Sigmoid colon (tissue), 7 donors: ENCODE data around the gene INTS2. TPM values are rescaled to one million over a fixed set of nuclear protein-coding genes. Genes with fewer than 3 reads are reported as not detected.
"Not testable (repeated sequence)": the region's sequence is repeated elsewhere in the genome, so short reads cannot be mapped to it uniquely, and the experiment has no call there.

Source experiments
- DNase-seq: peaks from one replicate; pipeline ENCODE4 v3.0.0-alpha.2; 2019
- H3K27ac ChIP-seq, 4 donors: fragments of 200-600 bp; sonication (generic); one replicate each; pipeline ENCODE4 v1.5.1; 2016 to 2019; ENCODE audit warnings: mild to moderate bottlenecking in 1 of 4
- H3K27me3 ChIP-seq, 3 donors: fragments of 200-600 bp; sonication (generic); one replicate each; pipeline ENCODE4 v1.5.1; 2019; ENCODE audit warnings: mild to moderate bottlenecking in 1 of 3
- H3K36me3 ChIP-seq, 4 donors: fragments of 200-600 bp; sonication (generic); one replicate each; pipeline ENCODE4 v1.5.1; 2016 to 2019
- H3K4me1 ChIP-seq, 4 donors: fragments of 200-600 bp; sonication (generic); one replicate each; pipeline ENCODE4 v1.5.1; 2017 to 2019
- H3K4me3 ChIP-seq, 4 donors: fragments of 200-600 bp; sonication (generic); one replicate each; pipeline ENCODE4 v1.5.1; 2017 to 2019; ENCODE audit warnings: mild to moderate bottlenecking in 2 of 4, moderate library complexity in 1 of 4
- H3K9me3 ChIP-seq, 4 donors: fragments of 200-600 bp in 3 of 4; sonication (generic) in 3 of 4; one replicate each; pipeline versions ENCODE4 v1.5.1 to v1.6.1; 2013 to 2019
- EP300 ChIP-seq, 4 donors: sonication (generic); formaldehyde crosslinking; IDR thresholded peaks; one replicate each; pipeline ENCODE4 v1.6.1; 2017; ENCODE audit warnings: antibody characterized with exemption in 4 of 4
- POLR2A ChIP-seq, 2 donors: fragments of 450-650 bp; IDR thresholded peaks; one replicate each; pipeline ENCODE4 v1.6.1; 2016; ENCODE audit warnings: antibody characterized with exemption in 2 of 2, mild to moderate bottlenecking in 2 of 2, moderate library complexity in 2 of 2
- POLR2AphosphoS5 ChIP-seq, 4 donors: sonication (generic); formaldehyde crosslinking; IDR thresholded peaks; one replicate each; pipeline ENCODE4 v1.6.1; 2017; ENCODE audit warnings: antibody characterized with exemption in 4 of 4
- WGBS, 2 donors: extraction: QIAGEN DNeasy Blood & Tissue Kit; methylation state at CpG; one replicate each; pipeline ENCODE4 v1.1.7; 2013; 5-methylcytosine and 5-hydroxymethylcytosine counted together
- intact Hi-C: fragments of 100-400 bp; cut with DNase I; formaldehyde crosslinking; loops from one replicate; pipeline ENCODE4 v1.15.1; 2023
- polyA plus RNA-seq, 3 donors: library from polyadenylated mRNA; stranded (reverse); fragments of 200-250 nt; gene quantifications; one replicate each; pipeline ENCODE4 v1.2.3, GENCODE V29; 2013
- total RNA-seq, 4 donors: library from RNA; depleted of rRNA; stranded (reverse); fragments of >200 nt; gene quantifications; one replicate each; pipeline ENCODE4 v1.1.0, GENCODE V29; 2016
- TF ChIP-seq, protein P1 (sequence below), 4 experiments: fragments of 450-650 bp in 3 of 4; fragments of 200-600 bp in 1 of 4; IDR thresholded peaks; one replicate each; pipeline ENCODE4 v1.5.1; 2016 to 2019; ENCODE audit warnings: antibody characterized with exemption in 4 of 4, mild to moderate bottlenecking in 3 of 4, moderate library complexity in 2 of 4
- donor health status: healthy with polysubstance abuse.
- donor health status: Bipolar disorder and iron deficiency.
- donor health status: healthy.

INTS2 gene
- total and polyA plus RNA-seq, 7 donors: 0.60 to 15.3 (median 7.2) TPM

DNA sequence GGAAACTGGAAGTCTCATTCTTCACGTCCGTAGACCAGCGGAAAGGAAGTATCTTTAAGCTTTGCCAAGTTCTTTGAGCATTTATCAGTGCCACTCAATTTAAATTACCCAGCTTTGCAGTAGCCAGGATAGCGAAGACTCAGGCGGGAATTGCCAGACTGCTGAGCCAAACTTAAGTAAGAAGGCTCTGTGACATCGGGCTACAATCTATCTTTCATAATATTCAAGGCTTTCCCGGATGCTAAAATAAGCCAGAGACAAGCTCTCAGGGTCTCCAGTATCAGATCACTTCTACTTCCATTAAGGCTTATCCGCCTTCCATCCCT, 64.0 kb downstream of the INTS2 start:
- intact Hi-C loops: loop anchor here (2.0 to 10.0 kb wide), 2 partner anchors 203 to 449 kb away; no protein-coding TSS in a partner anchor
- Histone ChIP-seq H3K27me3 (no peaks in the 10 kb centered on the region), H3K4me1 (peaks cover 0 to 12% (median 5%) of the 10 kb centered on the region in 4 donors), H3K27ac (peak overlapping the region; percentile 71 to 80 (median 77)), H3K9me3 (no peaks in the 10 kb centered on the region), H3K36me3 (peaks cover 0 to 23% (median under 1%) of the 10 kb centered on the region in 4 donors), H3K4me3 (peak overlapping the region; percentile 57 to 67 (median 65))
- no peak for DNase-seq
- TF ChIP-seq POLR2A (IDR thresholded peaks at IDR 0.05): no peak
- no peak for TF ChIP-seq POLR2AphosphoS5 (IDR thresholded peaks at IDR 0.05)
- TF ChIP-seq EP300 (IDR thresholded peaks at IDR 0.05): no peak
- TF ChIP-seq, protein P1, sequence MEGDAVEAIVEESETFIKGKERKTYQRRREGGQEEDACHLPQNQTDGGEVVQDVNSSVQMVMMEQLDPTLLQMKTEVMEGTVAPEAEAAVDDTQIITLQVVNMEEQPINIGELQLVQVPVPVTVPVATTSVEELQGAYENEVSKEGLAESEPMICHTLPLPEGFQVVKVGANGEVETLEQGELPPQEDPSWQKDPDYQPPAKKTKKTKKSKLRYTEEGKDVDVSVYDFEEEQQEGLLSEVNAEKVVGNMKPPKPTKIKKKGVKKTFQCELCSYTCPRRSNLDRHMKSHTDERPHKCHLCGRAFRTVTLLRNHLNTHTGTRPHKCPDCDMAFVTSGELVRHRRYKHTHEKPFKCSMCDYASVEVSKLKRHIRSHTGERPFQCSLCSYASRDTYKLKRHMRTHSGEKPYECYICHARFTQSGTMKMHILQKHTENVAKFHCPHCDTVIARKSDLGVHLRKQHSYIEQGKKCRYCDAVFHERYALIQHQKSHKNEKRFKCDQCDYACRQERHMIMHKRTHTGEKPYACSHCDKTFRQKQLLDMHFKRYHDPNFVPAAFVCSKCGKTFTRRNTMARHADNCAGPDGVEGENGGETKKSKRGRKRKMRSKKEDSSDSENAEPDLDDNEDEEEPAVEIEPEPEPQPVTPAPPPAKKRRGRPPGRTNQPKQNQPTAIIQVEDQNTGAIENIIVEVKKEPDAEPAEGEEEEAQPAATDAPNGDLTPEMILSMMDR (IDR thresholded peaks at IDR 0.05): no peak
- 1 to 3% methylated on average over 8 of the region's 8 CpGs for WGBS, 2 donors

DNA sequence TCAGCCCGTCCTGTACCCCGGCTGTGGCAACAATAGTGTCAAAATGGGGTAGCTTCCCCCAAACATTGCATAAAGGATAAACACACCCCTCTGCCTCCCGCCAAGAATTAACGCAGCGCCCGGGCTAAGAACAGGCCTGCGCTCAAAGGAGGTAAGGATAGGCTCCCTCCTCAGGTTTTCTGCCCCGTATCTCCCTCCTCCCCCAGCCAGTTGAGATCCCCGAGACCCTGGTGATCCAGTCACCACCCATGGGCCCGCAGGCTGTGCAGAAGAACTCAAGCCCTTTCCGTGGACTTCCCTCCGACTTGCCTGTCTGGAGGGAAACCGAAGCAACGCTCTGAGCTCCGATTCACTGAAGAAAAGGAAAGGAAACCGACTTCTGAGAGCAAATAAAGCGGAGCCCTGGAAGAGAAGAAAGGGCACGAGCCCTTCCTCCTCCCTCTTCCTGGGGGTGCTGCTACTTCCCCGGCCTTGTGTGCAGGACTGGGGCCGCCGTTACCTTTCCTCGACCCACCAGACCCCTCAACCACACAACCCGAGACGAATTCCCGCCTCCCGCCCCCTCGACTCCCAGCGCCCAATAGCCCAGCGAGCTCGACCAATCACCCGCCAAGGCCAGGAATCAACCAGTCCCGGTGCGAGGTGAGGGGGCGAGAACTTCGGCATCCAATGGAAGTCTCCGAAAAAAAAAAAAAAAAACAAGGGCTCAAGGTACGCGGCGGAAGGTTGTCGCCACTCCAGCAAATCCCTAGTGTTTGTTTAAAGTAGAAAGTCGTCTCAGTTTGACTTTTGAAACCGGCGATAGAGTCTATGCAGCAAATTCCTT, 64.6 kb downstream of the INTS2 start, which contains the start of gene BRIP1:
TSS of gene BRIP1 (minus strand) at position 554 of the 826 bp plus-strand sequence. CDS start 1,989 bp downstream, outside the sequence.
- DNase-seq: peak; percentile 95
- 0% methylated on average over 43 of the region's 43 CpGs for WGBS, 2 donors
- H3K4me1 ChIP-seq: peaks cover 0 to 12% (median 5%) of the 10 kb centered on the region in 4 donors
- peaks cover 0 to 18% (median 0%) of the 10 kb centered on the region in 4 donors for H3K36me3 ChIP-seq
- peak within 1 kb of the TSS; percentile 71 to 80 (median 77) for H3K27ac ChIP-seq
- H3K4me3 ChIP-seq: peak within 1 kb of the TSS; percentile 57 to 67 (median 65)
- intact Hi-C loops: loop anchor here (2.0 to 10.0 kb wide), 2 partner anchors 204 to 448 kb away; no protein-coding TSS in a partner anchor
- H3K9me3 ChIP-seq: no peaks in the 10 kb centered on the region
- H3K27me3 ChIP-seq: no peaks in the 10 kb centered on the region
- TF ChIP-seq, protein P1 (IDR thresholded peaks at IDR 0.05): no peak
- TF ChIP-seq POLR2A (IDR thresholded peaks at IDR 0.05) (no peak), EP300 (IDR thresholded peaks at IDR 0.05) (no peak), POLR2AphosphoS5 (IDR thresholded peaks at IDR 0.05) (peak in 2 of 4 donors; percentile 30 to 53)

DNA sequence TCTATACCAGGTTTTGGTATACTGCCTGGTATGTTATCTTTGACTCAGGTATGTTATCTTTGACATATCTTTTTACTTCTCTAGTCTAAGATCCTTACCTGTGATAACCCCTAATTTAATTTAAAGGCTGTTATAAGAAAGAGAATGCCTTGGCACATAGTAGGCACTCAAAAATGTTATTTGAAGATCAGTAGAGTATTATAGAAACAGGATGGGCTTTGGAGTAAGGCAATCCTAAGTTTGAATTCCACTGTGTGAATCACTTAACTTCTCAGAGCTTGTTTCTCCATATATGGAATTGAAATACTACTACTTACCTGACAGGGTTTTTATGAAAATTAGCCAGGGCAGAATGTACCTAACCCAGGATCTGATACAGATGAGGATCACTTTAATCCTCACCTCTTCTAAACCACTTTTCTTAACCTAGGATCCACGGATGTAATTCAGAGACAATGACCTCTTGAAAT, 65.6 kb downstream of the INTS2 start:
- 12 to 36% methylated on average over 1 of the region's 1 CpG for WGBS, 2 donors
- H3K9me3 ChIP-seq: no peaks in the 10 kb centered on the region
- H3K27ac ChIP-seq: no peak overlapping the region
- intact Hi-C loops: loop anchor here (2.0 to 10.0 kb wide), 2 partner anchors 205 to 447 kb away; no protein-coding TSS in a partner anchor
- no peak overlapping the region for H3K4me3 ChIP-seq
- no peaks in the 10 kb centered on the region for H3K27me3 ChIP-seq
- TF ChIP-seq POLR2AphosphoS5 (IDR thresholded peaks at IDR 0.05) (no peak), POLR2A (IDR thresholded peaks at IDR 0.05) (no peak), EP300 (IDR thresholded peaks at IDR 0.05) (no peak)
- TF ChIP-seq, protein P1 (IDR thresholded peaks at IDR 0.05): no peak
- peaks cover 0 to 8% (median 0%) of the 10 kb centered on the region in 4 donors for H3K36me3 ChIP-seq
- H3K4me1 ChIP-seq: peaks cover 0 to 12% (median 5%) of the 10 kb centered on the region in 4 donors
- no peak for DNase-seq

DNA sequence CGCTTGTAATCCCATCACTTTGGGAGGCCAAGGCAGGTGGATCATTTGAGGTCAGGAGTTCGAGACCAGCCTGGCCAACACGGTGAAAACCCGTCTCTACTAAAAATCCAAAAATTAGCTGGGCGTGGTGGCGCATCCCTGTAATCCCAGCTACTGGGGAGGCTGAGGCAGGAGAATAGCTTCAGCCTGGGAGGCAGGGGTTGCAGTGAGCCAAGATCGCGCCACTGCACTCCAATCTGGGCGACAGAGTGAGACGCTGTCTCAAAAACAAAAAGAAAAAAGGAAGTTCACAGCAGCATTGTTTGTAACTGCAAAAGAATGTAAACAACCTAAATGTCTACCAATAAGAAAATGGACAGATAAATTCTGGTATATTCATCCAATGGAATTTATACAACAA, 67.4 kb downstream of the INTS2 start:
- not testable (repeated sequence) for DNase-seq, H3K27me3 ChIP-seq, H3K4me3 ChIP-seq, H3K36me3 ChIP-seq, H3K27ac ChIP-seq, H3K9me3 ChIP-seq
- WGBS, 2 donors: 93 to 95% methylated on average over 10 of the region's 10 CpGs
- H3K4me1 ChIP-seq: peaks cover 0 to 12% (median 5%) of the 10 kb centered on the region in 4 donors
- intact Hi-C loops: loop anchor here (10.0 kb wide), 1 partner anchor 446 kb away; no protein-coding TSS in a partner anchor

DNA sequence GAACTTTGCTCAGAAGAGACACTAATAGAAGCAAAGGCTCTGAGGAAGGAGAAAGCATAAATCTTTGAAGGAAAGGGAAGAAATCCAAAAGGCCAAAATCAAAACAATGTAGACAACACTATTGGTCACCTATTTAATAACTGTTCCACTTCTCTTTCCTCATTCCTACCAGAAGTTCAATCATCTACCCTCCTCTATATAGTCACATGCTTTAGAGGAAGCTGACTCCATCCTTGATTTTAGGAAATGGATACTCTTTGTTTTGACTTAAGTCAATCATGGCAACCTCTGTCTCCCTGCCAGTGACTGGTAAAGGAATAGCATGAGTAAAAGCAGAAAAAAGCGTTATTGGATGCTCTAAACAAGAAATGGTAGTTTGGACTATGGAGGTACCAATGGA, 71.7 kb downstream of the INTS2 start:
- intact Hi-C loops: no loop called here
- DNase-seq: no peak
- H3K27ac ChIP-seq: no peak overlapping the region
- no peak overlapping the region for H3K4me3 ChIP-seq
- no peaks in the 10 kb centered on the region for H3K36me3 ChIP-seq
- WGBS, 2 donors: 97 to 98% methylated on average over 1 of the region's 1 CpG
- no peak for TF ChIP-seq POLR2A (IDR thresholded peaks at IDR 0.05)
- TF ChIP-seq POLR2AphosphoS5 (IDR thresholded peaks at IDR 0.05): no peak
- TF ChIP-seq, protein P1 (IDR thresholded peaks at IDR 0.05): no peak
- TF ChIP-seq EP300 (IDR thresholded peaks at IDR 0.05): no peak
- no peaks in the 10 kb centered on the region for H3K9me3 ChIP-seq
- H3K4me1 ChIP-seq: no peaks in the 10 kb centered on the region
- no peaks in the 10 kb centered on the region for H3K27me3 ChIP-seq
